Adipose tissue (tissue), 3 donors: ENCODE measurements around the gene PROSER1. TPM values are rescaled to one million over a fixed set of nuclear protein-coding genes. Genes with fewer than 3 reads are reported as not detected.
"Not testable (repeated sequence)": the region's sequence is repeated elsewhere in the genome, so short reads cannot be mapped to it uniquely, and the experiment has no call there.

Experiments
- H3K27ac ChIP-seq: one replicate; pipeline ENCODE4 v1.5.1; 2013; ENCODE audit warnings: low read depth, low read length
- WGBS, 3 donors: extraction: QIAGEN DNeasy Blood & Tissue Kit; methylation state at CpG; one replicate each; pipeline ENCODE4 v1.1.7; 2013; 5-methylcytosine and 5-hydroxymethylcytosine counted together
- polyA plus RNA-seq, 3 donors: library from polyadenylated mRNA; stranded (reverse); fragments of 200-250 nt; gene quantifications; one replicate each; pipeline ENCODE4 v1.2.3, GENCODE V29; 2013
- donor health status: healthy with polysubstance abuse.
- donor health status: Bipolar disorder and iron deficiency.
- donor health status: healthy.

The PROSER1 gene
- polyA plus RNA-seq, 3 donors, result 6.2 to 9.0 (median 8.5) TPM

DNA sequence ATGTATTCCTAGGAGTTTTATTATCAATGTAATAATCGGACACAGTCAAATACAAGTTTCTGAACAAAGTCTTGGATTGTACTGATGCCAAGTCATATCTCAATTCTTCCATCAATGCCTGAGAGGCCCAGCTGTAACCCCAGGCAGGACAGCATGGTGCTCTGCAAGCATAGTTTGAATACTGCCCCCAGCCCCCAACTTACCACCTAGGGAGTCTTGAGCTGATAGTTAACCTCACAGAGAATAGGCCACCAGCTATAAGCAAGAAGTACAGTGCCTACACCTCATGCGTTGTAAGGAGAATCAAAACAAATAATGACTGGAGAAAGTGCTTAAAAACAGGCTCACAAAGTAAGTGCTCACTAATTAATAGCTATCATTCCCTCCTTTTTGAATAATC is 2.7 kb downstream of the PROSER1 start:
- H3K27ac ChIP-seq, result no peak overlapping the region
- WGBS, 3 donors, result 30 to 72% (median 61%) methylated on average over 2 of the region's 2 CpGs

GRCh38 chr13:39034085-39034484 is 3.8 kb downstream of the PROSER1 start:
- H3K27ac ChIP-seq, result no peak overlapping the region
- 73 to 88% (median 84%) methylated on average over 1 of the region's 1 CpG for WGBS, 3 donors

DNA sequence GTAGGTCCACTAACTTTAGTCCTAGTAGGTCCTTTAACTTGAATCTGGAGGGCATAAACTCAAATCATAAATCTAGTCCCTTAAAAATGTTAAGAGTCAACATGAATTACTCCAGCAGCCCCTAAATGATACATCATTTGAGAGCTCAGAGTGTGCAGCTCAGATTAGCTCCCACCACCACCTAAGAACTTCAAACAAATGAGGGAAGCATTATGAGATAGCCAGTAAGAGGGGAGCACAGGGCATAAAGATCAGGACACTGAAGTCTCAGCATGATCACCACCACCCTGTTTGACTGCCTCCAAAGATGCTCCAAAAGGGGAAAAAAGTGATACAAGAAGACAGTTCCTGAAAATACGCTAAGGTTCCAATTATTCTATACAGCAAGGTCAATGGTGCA is 5.7 kb downstream of the PROSER1 start:
- WGBS, 3 donors, result 94 to 100% (median 96%) methylated on average over 1 of the region's 1 CpG
- no peak overlapping the region for H3K27ac ChIP-seq

- H3K27ac ChIP-seq, result no peak overlapping the region
- 64 to 91% (median 89%) methylated on average over 2 of the region's 2 CpGs for WGBS, 3 donors
Measured at GRCh38 chr13:39025433-39025839, 12.5 kb downstream of the PROSER1 start.

DNA sequence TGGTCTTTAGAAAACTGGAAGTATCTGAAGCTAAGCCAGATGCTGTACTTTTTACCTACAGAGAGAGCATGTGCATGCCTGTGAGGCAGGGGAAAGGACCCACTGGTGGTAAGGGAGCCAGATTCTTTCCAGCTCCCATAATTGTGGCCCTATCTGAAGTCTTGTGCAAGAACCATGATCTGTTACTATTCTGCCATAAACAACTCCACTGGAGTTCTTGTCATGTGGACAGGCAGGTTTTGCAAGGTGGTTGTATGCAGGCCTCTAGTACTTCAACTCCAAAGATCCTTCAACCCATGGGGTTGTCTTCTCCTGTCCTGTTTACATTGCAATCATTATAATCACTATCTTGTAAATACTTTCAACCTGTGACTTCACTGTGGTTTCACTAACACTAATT is 14.1 kb downstream of the PROSER1 start:
- H3K27ac ChIP-seq, result no peak overlapping the region

- H3K27ac ChIP-seq, result no peak overlapping the region
- WGBS, 3 donors, result 73 to 75% (median 74%) methylated on average over 2 of the region's 2 CpGs
Measured at GRCh38 chr13:39023316-39023715, 14.6 kb downstream of the PROSER1 start.

GRCh38 chr13:39020853-39021462 is 16.9 kb downstream of the PROSER1 start:
- no peak overlapping the region for H3K27ac ChIP-seq
- 33 to 93% (median 90%) methylated on average over 4 of the region's 4 CpGs for WGBS, 3 donors

- WGBS, 3 donors, result 21 to 22% (median 21%) methylated on average over 2 of the region's 2 CpGs
- H3K27ac ChIP-seq, result no peak overlapping the region
Measured at GRCh38 chr13:39016787-39017186, 21.1 kb downstream of the PROSER1 start.

GRCh38 chr13:39016087-39016486 is 21.8 kb downstream of the PROSER1 start:
- H3K27ac ChIP-seq, result no peak overlapping the region
- 86 to 89% (median 87%) methylated on average over 1 of the region's 1 CpG for WGBS, 3 donors

- no peak overlapping the region for H3K27ac ChIP-seq
- WGBS, 3 donors, result 72 to 87% (median 77%) methylated on average over 5 of the region's 5 CpGs
Measured at GRCh38 chr13:39013462-39013861, 24.4 kb downstream of the PROSER1 start.

GRCh38 chr13:39012608-39013007 is 25.3 kb downstream of the PROSER1 start:
- WGBS, 3 donors, result 84 to 91% (median 84%) methylated on average over 7 of the region's 7 CpGs
- H3K27ac ChIP-seq, result no peak overlapping the region

DNA sequence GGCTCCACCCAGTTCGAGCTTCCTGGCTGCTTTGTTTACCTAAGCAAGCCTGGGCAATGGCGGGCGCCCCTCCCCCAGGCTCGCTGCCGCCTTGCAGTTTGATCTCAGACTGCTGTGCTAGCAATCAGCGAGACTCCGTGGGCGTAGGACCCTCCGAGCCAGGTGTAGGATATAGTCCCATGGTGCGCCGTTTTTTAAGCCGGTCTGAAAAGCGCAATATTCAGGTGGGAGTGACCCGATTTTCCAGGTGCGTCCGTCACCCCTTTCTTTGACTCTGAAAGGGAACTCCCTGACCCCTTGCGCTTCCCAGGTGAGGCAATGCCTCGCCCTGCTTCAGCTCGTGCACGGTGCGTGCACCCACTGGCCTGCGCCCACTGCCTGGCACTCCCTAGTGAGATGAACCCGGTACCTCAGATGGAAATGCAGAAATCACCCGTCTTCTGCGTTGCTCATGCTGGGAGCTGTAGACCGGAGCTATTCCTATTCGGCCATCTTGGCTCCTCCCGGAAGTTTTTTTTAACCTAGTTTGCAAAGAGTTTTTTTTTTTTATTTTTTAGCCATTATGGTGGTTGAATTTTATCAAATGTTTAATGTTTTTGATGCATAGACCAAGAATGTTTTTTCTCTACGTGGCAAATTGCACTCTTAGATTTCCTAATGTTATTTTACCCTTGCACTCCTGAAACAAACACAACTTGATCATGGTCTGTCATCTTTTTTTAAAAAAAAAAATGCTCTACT is 31.3 kb downstream of the PROSER1 start:
- WGBS, 3 donors, result 82 to 87% (median 83%) methylated on average over 23 to 29 of the region's 29 CpGs
- not testable (repeated sequence) for H3K27ac ChIP-seq

GRCh38 chr13:38998739-38999138 is 39.1 kb downstream of the PROSER1 start:
- WGBS, 3 donors, result 81 to 88% (median 85%) methylated on average over 3 of the region's 3 CpGs
- no peak overlapping the region for H3K27ac ChIP-seq

- no peak overlapping the region for H3K27ac ChIP-seq
- WGBS, 3 donors, result 60 to 64% (median 63%) methylated on average over 4 of the region's 4 CpGs
Measured at GRCh38 chr13:38993381-38993780, 44.5 kb downstream of the PROSER1 start.

DNA sequence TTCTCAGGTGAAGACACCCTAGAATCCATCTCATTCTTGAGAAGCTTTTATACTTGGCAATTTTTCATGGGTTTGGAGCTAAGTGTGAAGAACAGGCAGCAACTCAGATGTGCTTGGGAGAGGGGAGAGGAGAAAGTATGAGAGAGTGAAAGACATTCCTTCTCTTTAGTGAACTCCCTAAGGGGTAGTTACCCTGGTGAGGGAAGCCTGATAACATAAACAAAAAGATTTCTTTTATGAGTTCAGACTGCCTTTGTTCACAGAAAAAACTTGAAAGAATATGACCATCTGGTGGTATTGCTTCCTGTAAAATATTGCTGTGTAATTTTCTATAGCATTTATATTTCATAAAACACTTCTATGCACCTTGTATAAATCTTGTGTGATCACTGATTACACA is 47.2 kb downstream of the PROSER1 start, which contains the start of gene STOML3:
STOML3 (minus strand) TSS at position 139 of the 400 bp plus-strand sequence; CDS start at position 29, 110 bp downstream.
- H3K27ac ChIP-seq, result no peak within 1 kb of the TSS

DNA sequence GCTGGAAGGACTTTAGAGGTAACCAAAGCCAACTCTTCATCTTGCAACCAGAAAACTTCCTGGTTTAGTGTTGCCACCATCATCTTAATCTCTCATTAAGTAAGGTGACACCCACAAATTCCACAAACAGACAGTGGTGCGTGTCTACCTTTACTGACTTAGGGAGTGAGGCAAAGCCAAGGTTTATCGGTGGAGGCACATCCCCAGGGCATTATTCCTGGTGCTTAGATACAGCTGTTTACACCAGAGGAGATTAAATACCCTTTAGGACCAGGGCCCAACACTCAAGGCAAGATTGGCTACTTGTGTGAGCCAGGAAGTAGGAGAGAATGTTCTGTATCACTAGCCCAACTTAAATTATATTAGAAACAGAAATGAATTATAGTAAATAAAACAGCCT is 56.8 kb downstream of the PROSER1 start:
- WGBS, 3 donors, result 45 to 73% (median 72%) methylated on average over 2 of the region's 2 CpGs
- no peak overlapping the region for H3K27ac ChIP-seq

GRCh38 chr13:38980750-38981078 is 57.2 kb downstream of the PROSER1 start:
- WGBS, 3 donors, result 35 to 38% (median 35%) methylated on average over 2 of the region's 2 CpGs
- no peak overlapping the region for H3K27ac ChIP-seq

GRCh38 chr13:38979891-38980749 is 57.8 kb downstream of the PROSER1 start:
- WGBS, 3 donors, result 41 to 53% (median 41%) methylated on average over 9 of the region's 9 CpGs
- no peak overlapping the region for H3K27ac ChIP-seq

DNA sequence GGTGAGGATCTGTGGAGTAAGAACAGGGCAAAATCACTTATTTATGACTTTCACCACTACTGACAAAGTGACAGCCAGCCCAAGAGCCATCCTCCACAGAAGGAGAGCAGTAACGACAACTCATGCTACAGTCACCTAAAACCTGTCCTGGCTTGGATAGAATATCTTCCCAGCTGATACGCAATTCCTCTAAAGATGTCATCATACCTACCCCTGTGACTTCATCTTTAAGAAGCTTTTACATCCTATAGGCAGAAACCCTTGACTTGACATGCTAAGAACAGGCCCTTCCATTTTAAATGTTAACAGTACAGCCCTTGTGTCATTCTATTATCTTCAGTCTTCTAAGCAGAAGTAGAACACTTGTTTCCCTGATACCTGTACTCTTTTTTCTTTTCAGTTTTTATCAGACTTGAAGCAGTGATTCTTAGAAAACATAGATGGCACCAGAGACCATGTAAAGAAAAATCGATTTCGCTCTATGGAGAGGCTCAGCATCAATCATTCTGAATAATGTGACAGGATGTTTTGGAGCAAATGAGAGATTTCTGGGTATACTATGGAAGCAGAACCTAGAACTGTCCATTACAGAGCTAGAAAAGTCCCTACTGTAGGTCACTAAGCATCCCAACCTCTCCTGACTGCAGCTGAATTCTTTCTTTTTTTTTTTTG is 67.4 kb downstream of the PROSER1 start:
- no peak overlapping the region for H3K27ac ChIP-seq
- WGBS, 3 donors, result 70 to 87% (median 86%) methylated on average over 4 of the region's 4 CpGs
